IMR-90 (cell line): ENCODE results near the gene ZFP92. TPM values are rescaled to one million over a fixed set of nuclear protein-coding genes. Genes with fewer than 3 reads are reported as not detected.

Source experiments
- ATAC-seq: fragments of 200-7000 bp; cut with Tn5 transposase; 2 replicates; pipeline ENCODE4 v1.9.1; 2020; ENCODE audit warnings: low read depth, mild to moderate bottlenecking, moderate library complexity
- BruUV-seq: library from RNA; stranded (reverse); fragments of 400-500 nt; replicated peaks from 2 replicates; lab custom pipeline; 2021; lab: Mats Ljungman, UMichigan
- CTCF ChIA-PET: fragments of 300-600 bp; formaldehyde crosslinking; extraction: SDS; loops from one replicate; lab custom pipeline; 2021; ENCODE audit warnings: antibody characterized with exemption; lab: Yijun Ruan, JAX
- POLR2A ChIA-PET: fragments of 300-600 bp; sonication (Branson Sonifier 250); formaldehyde crosslinking; loops from one replicate; lab custom pipeline; 2022; ENCODE audit warnings: antibody characterized with exemption; ENCODE audit not compliant: unreplicated experiment; lab: Charles Lee
- DNase-seq: peaks from one replicate; pipeline ENCODE4 v3.0.0; 2013
- H2AFZ ChIP-seq: replicated peaks from 2 replicates; pipeline ENCODE3; 2013; ENCODE audit warnings: low read length, mild to moderate bottlenecking; ENCODE audit not compliant: poor library complexity
- H2AK5ac ChIP-seq: 2 replicates; pipeline ENCODE4 v1.6.1; 2013; ENCODE audit warnings: low read depth, low read length, inconsistent platforms
- H2AK9ac ChIP-seq: replicated peaks from 2 replicates; pipeline ENCODE3; 2013; ENCODE audit warnings: mild to moderate bottlenecking, low read depth, low read length, moderate library complexity; ENCODE audit not compliant: poor library complexity
- H2BK120ac ChIP-seq: 2 replicates; pipeline ENCODE4 v1.6.1; 2013; ENCODE audit warnings: low read depth, low read length, inconsistent platforms
- H2BK15ac ChIP-seq: 3 replicates; pipeline ENCODE4 v1.6.1; 2013; ENCODE audit warnings: low read depth, low read length, inconsistent platforms
- H2BK20ac ChIP-seq: 2 replicates; pipeline ENCODE4 v1.6.1; 2013; ENCODE audit warnings: low read depth, mild to moderate bottlenecking, inconsistent platforms, low read length, moderate library complexity
- H2BK5ac ChIP-seq: 2 replicates; pipeline ENCODE4 v1.6.1; 2013; ENCODE audit warnings: mild to moderate bottlenecking, low read depth, low read length, inconsistent platforms; ENCODE audit not compliant: poor library complexity, severe bottlenecking
- H3K14ac ChIP-seq: replicated peaks from 2 replicates; pipeline ENCODE4 v1.6.1; 2013; ENCODE audit warnings: low read depth, low read length, inconsistent platforms
- H3K18ac ChIP-seq: 2 replicates; pipeline ENCODE4 v1.6.1; 2013; ENCODE audit warnings: low read depth, low read length, control low read depth
- H3K23ac ChIP-seq: 2 replicates; pipeline ENCODE4 v1.6.1; 2013; ENCODE audit warnings: low read depth, low read length, inconsistent platforms
- H3K27ac ChIP-seq: 2 replicates; pipeline ENCODE4 v1.5.1; 2013; ENCODE audit warnings: mild to moderate bottlenecking, control low read depth, low read length; ENCODE audit not compliant: insufficient read depth
- H3K27me3 ChIP-seq: 2 replicates; pipeline ENCODE4 v1.6.1; 2013; ENCODE audit warnings: low read length; ENCODE audit not compliant: control insufficient read depth, insufficient read depth
- H3K36me3 ChIP-seq: 2 replicates; pipeline ENCODE4 v1.6.1; 2013; ENCODE audit warnings: low read length, mixed read lengths; ENCODE audit not compliant: control insufficient read depth, insufficient read depth
- H3K4ac ChIP-seq: 2 replicates; pipeline ENCODE4 v1.6.1; 2013; ENCODE audit warnings: low read depth, low read length, inconsistent platforms
- H3K4me1 ChIP-seq: 2 replicates; pipeline ENCODE4 v1.6.1; 2013; ENCODE audit warnings: low read length, mixed read lengths; ENCODE audit not compliant: control insufficient read depth, insufficient read depth
- H3K4me2 ChIP-seq: 2 replicates; pipeline ENCODE4 v1.6.1; 2013; ENCODE audit warnings: low read depth, mild to moderate bottlenecking, control low read depth, low read length, moderate library complexity
- H3K4me3 ChIP-seq: 2 replicates; pipeline ENCODE4 v1.5.1; 2013; ENCODE audit warnings: low read depth, mild to moderate bottlenecking, control low read depth, low read length, moderate library complexity; ENCODE audit not compliant: insufficient read depth
- H3K56ac ChIP-seq: 2 replicates; pipeline ENCODE4 v1.6.1; 2013; ENCODE audit warnings: low read length, inconsistent platforms; ENCODE audit not compliant: insufficient read depth; ENCODE audit errors: extremely low read depth
- H3K79me1 ChIP-seq, 2 experiments: 2 replicates each; pipeline ENCODE4 v1.6.1; 2013; ENCODE audit warnings: low read length in 2 of 2, inconsistent platforms in 1 of 2, low read depth in 1 of 2
- H3K9ac ChIP-seq: 2 replicates; pipeline ENCODE4 v1.6.1; 2013; ENCODE audit warnings: low read depth, low read length, control low read depth
- H3K9me1 ChIP-seq: 2 replicates; pipeline ENCODE4 v1.6.1; 2013; ENCODE audit warnings: low read length, inconsistent platforms; ENCODE audit not compliant: insufficient read depth
- H3K9me3 ChIP-seq: 2 replicates; pipeline ENCODE4 v1.6.1; 2013; ENCODE audit warnings: low read length; ENCODE audit not compliant: control insufficient read depth, insufficient read depth
- H4K20me1 ChIP-seq: 2 replicates; pipeline ENCODE4 v1.6.1; 2013; ENCODE audit warnings: low read length, inconsistent platforms; ENCODE audit not compliant: insufficient read depth
- H4K5ac ChIP-seq: 2 replicates; pipeline ENCODE4 v1.6.1; 2013; ENCODE audit warnings: mild to moderate bottlenecking, low read depth, low read length, control low read depth
- H4K8ac ChIP-seq, 2 experiments: 2 replicates each; pipeline ENCODE4 v1.6.1; 2013; ENCODE audit warnings: low read depth in 2 of 2, low read length in 2 of 2, control low read depth in 1 of 2, inconsistent platforms in 1 of 2
- H4K91ac ChIP-seq: 2 replicates; pipeline ENCODE4 v1.6.1; 2013; ENCODE audit warnings: low read depth, low read length, inconsistent platforms; ENCODE audit not compliant: insufficient read depth
- BHLHE40 ChIP-seq: fragments of 150-350 bp; IDR thresholded peaks from 2 replicates; pipeline ENCODE4 v1.6.1; 2016; ENCODE audit warnings: mild to moderate bottlenecking, low read depth, low read length
- CEBPB ChIP-seq: IDR thresholded peaks from 2 replicates; pipeline ENCODE4 v1.6.1; 2012; ENCODE audit warnings: low read depth, low read length, improper control_type of control experiment
- CHD1 ChIP-seq: IDR thresholded peaks from 2 replicates; pipeline ENCODE4 v1.6.1; 2012; ENCODE audit warnings: low read depth, low read length, improper control_type of control experiment
- CTCF ChIP-seq: conservative IDR thresholded peaks from 2 replicates; pipeline ENCODE4 v1.5.1; 2012; ENCODE audit warnings: mild to moderate bottlenecking, low read depth, low read length, improper control_type of control experiment
- FOS ChIP-seq: fragments of 150-350 bp; IDR thresholded peaks from 2 replicates; pipeline ENCODE4 v1.6.1; 2016; ENCODE audit warnings: low read depth, low read length
- MXI1 ChIP-seq: IDR thresholded peaks from 2 replicates; pipeline ENCODE4 v1.6.1; 2012; ENCODE audit warnings: low read depth, mild to moderate bottlenecking, low read length, moderate library complexity, borderline replicate concordance
- NFE2L2 ChIP-seq: fragments of 150-350 bp; IDR thresholded peaks from 2 replicates; pipeline ENCODE4 v1.6.1; 2016; ENCODE audit warnings: low read depth, mild to moderate bottlenecking, low read length
- RAD21 ChIP-seq: IDR thresholded peaks from 2 replicates; pipeline ENCODE4 v1.6.1; 2012; ENCODE audit warnings: low read length, improper control_type of control experiment
- RFX5 ChIP-seq: IDR thresholded peaks from 2 replicates; pipeline ENCODE4 v1.8.0; 2012; ENCODE audit warnings: low read depth, mild to moderate bottlenecking, low read length, moderate library complexity
- SMC3 ChIP-seq: fragments of 150-350 bp; IDR thresholded peaks from 2 replicates; pipeline ENCODE4 v1.6.1; 2016; ENCODE audit warnings: low read depth, mild to moderate bottlenecking, antibody characterized with exemption, low read length, moderate library complexity
- USF2 ChIP-seq: fragments of 150-350 bp; IDR thresholded peaks from 2 replicates; pipeline ENCODE4 v1.6.1; 2017; ENCODE audit warnings: mild to moderate bottlenecking, antibody characterized with exemption, low read length, low read depth
- WGBS, 2 experiments: methylation state at CpG; one replicate each; pipeline versions ENCODE4 v1.1.5 to v1.1.7; 2013; ENCODE audit warnings: missing lambda C conversion rate in 2 of 2; ENCODE audit not compliant: insufficient read length in 1 of 2; ENCODE audit errors: extremely low coverage in 2 of 2; 5-methylcytosine and 5-hydroxymethylcytosine counted together
- dilution Hi-C: fragments of 300-500 bp; cut with HindIII; formaldehyde crosslinking; loops from one replicate; pipeline ENCODE4 v1.14.3; 2018; ENCODE audit warnings: low sequenced_read_pairs; ENCODE audit not compliant: unreplicated experiment
- in situ Hi-C: fragments of 300-500 bp; cut with MboI; formaldehyde crosslinking; loops from 3 replicates; pipeline ENCODE4 v1.14.3; 2019; ENCODE audit warnings: low sequenced_read_pairs, inconsistent platforms, mixed read lengths
- intact Hi-C: fragments of 100-400 bp; cut with micrococcal nuclease; formaldehyde crosslinking; loops from 2 replicates; pipeline ENCODE4 v1.10.0; 2022
- polyA plus RNA-seq, 3 experiments: library from polyadenylated mRNA; depleted of rRNA; stranded (reverse); fragments of >200 nt; gene quantifications; 2 replicates each; pipeline ENCODE4 v1.2.3, GENCODE V29; 2012; ENCODE audit warnings: low replicate concordance in 1 of 3
- total RNA-seq: library from RNA; depleted of rRNA; stranded (reverse); fragments of >200 nt; gene quantifications from 2 replicates; pipeline ENCODE4 v1.2.3, GENCODE V29; 2012

ZFP92 gene
- total and polyA plus RNA-seq, 2 of the 4 experiments (the other 2 are of a cell fraction): under 0.01 to 0.03 TPM

GRCh38 chrX:153361781-153362397, 49.4 kb upstream of the ZFP92 start:
- Histone ChIP-seq H3K36me3 (no peaks in the 10 kb centered on the region), H4K8ac (no peak overlapping the region), H4K20me1 (no peaks in the 10 kb centered on the region), H2BK15ac (no peak overlapping the region), H3K9me1 (no peaks in the 10 kb centered on the region), H2BK20ac (no peak overlapping the region), H3K4me2 (no peak overlapping the region), H2BK120ac (no peak overlapping the region), H2AK5ac (no peak overlapping the region), H3K27ac (no peak overlapping the region), H3K4ac (no peak overlapping the region), H4K91ac (no peak overlapping the region), H3K79me1 (no peaks in the 10 kb centered on the region), H3K14ac (no peak overlapping the region), H3K27me3 (peaks cover 3% of the 10 kb centered on the region; the same call in 1 of the 2 replicates), H3K56ac (no peak overlapping the region), H3K18ac (no peak overlapping the region), H3K4me1 (no peaks in the 10 kb centered on the region), H2AFZ (no peak overlapping the region), H3K9me3 (no peaks in the 10 kb centered on the region), H3K23ac (no peak overlapping the region), H3K4me3 (no peak overlapping the region), H2AK9ac (no peak overlapping the region), H3K9ac (no peak overlapping the region), H4K5ac (no peak overlapping the region), H2BK5ac (no peak overlapping the region)
- no peak for TF ChIP-seq BHLHE40
- no peak for TF ChIP-seq RFX5
- no peak for TF ChIP-seq FOS
- no peak for TF ChIP-seq USF2
- no peak for TF ChIP-seq CTCF
- no peak for TF ChIP-seq MXI1
- no peak for TF ChIP-seq NFE2L2
- TF ChIP-seq CEBPB: no peak
- no peak for TF ChIP-seq CHD1
- no peak for TF ChIP-seq SMC3
- no peak for TF ChIP-seq RAD21
- POLR2A ChIA-PET: no interaction called here
- WGBS, 2 experiments: no CpG with 5 or more reads among the region's 2 CpGs
- DNase-seq (no peak), ATAC-seq (no peak)
- in situ Hi-C loops: no loop called here
- CTCF ChIA-PET: no interaction called here
- intact Hi-C loops: no loop called here
- dilution Hi-C loops: no loop called here
- no TSS peak for BruUV-seq
